HL-60 (cell line): ENCODE data around the gene PPM1M.

Source experiments
- DNase-seq, 2 experiments: peaks; one replicate each; pipeline ENCODE4 v3.0.0-alpha.2; 2010 to 2020; ENCODE audit warnings: low read depth in 1 of 2, low spot score in 1 of 2
- H3K27ac ChIP-seq: fragments of 250-450 bp; sonication (Bioruptor Pico); replicated peaks from 2 replicates; pipeline ENCODE4 v1.5.1; 2020; ENCODE audit warnings: mild to moderate bottlenecking, moderate library complexity
- H3K27me3 ChIP-seq: fragments of 250-450 bp; sonication (Bioruptor Pico); 2 replicates; pipeline ENCODE4 v1.5.1; 2021; ENCODE audit warnings: mild to moderate bottlenecking, moderate library complexity; ENCODE audit not compliant: insufficient read depth, poor library complexity, severe bottlenecking
- H3K4me3 ChIP-seq: replicated peaks from 2 replicates; pipeline ENCODE4 v1.5.1; 2011; ENCODE audit warnings: mild to moderate bottlenecking, control low read depth, low read length; ENCODE audit not compliant: insufficient read depth
- GABPA ChIP-seq: IDR thresholded peaks from 2 replicates; pipeline ENCODE4 v1.6.1; 2012; ENCODE audit warnings: low read depth
- POLR2AphosphoS5 ChIP-seq: IDR thresholded peaks from 2 replicates; pipeline ENCODE4 v1.6.1; 2012; ENCODE audit warnings: low read depth
- REST ChIP-seq: IDR thresholded peaks from 2 replicates; pipeline ENCODE4 v1.6.1; 2012; ENCODE audit warnings: low read depth; ENCODE audit not compliant: insufficient replicate concordance
- SPI1 ChIP-seq: IDR thresholded peaks from 2 replicates; pipeline ENCODE4 v1.6.1; 2012; ENCODE audit warnings: low read depth, mild to moderate bottlenecking, borderline replicate concordance
- TF ChIP-seq, protein P1 (sequence below): IDR thresholded peaks from one replicate; pipeline ENCODE4 v1.5.1; 2011; ENCODE audit warnings: low read length, control low read depth, inconsistent platforms; ENCODE audit not compliant: insufficient read depth

The PPM1M gene

GRCh38 chr3:52247409-52248164 is 2.0 kb downstream of the PPM1M start:
- Histone ChIP-seq H3K27ac (no peak overlapping the region), H3K27me3 (no peaks in the 10 kb centered on the region), H3K4me3 (no peak overlapping the region)
- TF ChIP-seq SPI1: no peak
- no peak for TF ChIP-seq GABPA
- TF ChIP-seq, protein P1, sequence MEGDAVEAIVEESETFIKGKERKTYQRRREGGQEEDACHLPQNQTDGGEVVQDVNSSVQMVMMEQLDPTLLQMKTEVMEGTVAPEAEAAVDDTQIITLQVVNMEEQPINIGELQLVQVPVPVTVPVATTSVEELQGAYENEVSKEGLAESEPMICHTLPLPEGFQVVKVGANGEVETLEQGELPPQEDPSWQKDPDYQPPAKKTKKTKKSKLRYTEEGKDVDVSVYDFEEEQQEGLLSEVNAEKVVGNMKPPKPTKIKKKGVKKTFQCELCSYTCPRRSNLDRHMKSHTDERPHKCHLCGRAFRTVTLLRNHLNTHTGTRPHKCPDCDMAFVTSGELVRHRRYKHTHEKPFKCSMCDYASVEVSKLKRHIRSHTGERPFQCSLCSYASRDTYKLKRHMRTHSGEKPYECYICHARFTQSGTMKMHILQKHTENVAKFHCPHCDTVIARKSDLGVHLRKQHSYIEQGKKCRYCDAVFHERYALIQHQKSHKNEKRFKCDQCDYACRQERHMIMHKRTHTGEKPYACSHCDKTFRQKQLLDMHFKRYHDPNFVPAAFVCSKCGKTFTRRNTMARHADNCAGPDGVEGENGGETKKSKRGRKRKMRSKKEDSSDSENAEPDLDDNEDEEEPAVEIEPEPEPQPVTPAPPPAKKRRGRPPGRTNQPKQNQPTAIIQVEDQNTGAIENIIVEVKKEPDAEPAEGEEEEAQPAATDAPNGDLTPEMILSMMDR: no peak
- no peak for TF ChIP-seq REST
- no peak for TF ChIP-seq POLR2AphosphoS5
- no peak for DNase-seq

GRCh38 chr3:52248165-52248541 is 2.6 kb downstream of the PPM1M start:
- Histone ChIP-seq H3K4me3 (no peak overlapping the region), H3K27ac (no peak overlapping the region), H3K27me3 (no peaks in the 10 kb centered on the region)
- TF ChIP-seq POLR2AphosphoS5 (no peak), REST (no peak), SPI1 (no peak), GABPA (no peak)
- TF ChIP-seq, protein P1: no peak
- DNase-seq: no peak

GRCh38 chr3:52248816-52249547 is 3.4 kb downstream of the PPM1M start:
- no peak overlapping the region for H3K27ac ChIP-seq
- no peak overlapping the region for H3K4me3 ChIP-seq
- no peak for DNase-seq
- H3K27me3 ChIP-seq: no peaks in the 10 kb centered on the region
- no peak for TF ChIP-seq REST
- no peak for TF ChIP-seq SPI1
- TF ChIP-seq, protein P1: no peak
- no peak; the same call in 1 of the 2 replicates for TF ChIP-seq POLR2AphosphoS5
- TF ChIP-seq GABPA: no peak
